Colonic mucosa (tissue), 4 donors: ENCODE measurements around the gene BIK. TPM values are rescaled to one million over a fixed set of nuclear protein-coding genes. Genes with fewer than 3 reads are reported as not detected.

Source experiments
- DNase-seq: peaks from one replicate; pipeline ENCODE4 v3.0.0-alpha.2; 2020
- H3K27ac ChIP-seq: fragments of 200-600 bp; one replicate; pipeline ENCODE4 v1.8.0; 2021
- H3K27me3 ChIP-seq: fragments of 200-600 bp; one replicate; pipeline ENCODE4 v1.8.0; 2021
- H3K36me3 ChIP-seq: fragments of 200-600 bp; one replicate; pipeline ENCODE4 v1.8.0; 2021
- H3K4me1 ChIP-seq: fragments of 200-600 bp; one replicate; pipeline ENCODE4 v1.8.0; 2021; ENCODE audit warnings: mild to moderate bottlenecking
- H3K4me3 ChIP-seq: fragments of 200-600 bp; one replicate; pipeline ENCODE4 v1.8.0; 2021
- H3K9ac ChIP-seq, 2 donors: one replicate each; pipeline ENCODE4 v1.7.0; 2013; ENCODE audit warnings: control low read depth in 2 of 2, low read depth in 2 of 2, low read length in 2 of 2
- H3K9me3 ChIP-seq: fragments of 200-600 bp; one replicate; pipeline ENCODE4 v1.8.0; 2021
- CTCF ChIP-seq: fragments of 200-600 bp; IDR thresholded peaks from one replicate; pipeline ENCODE4 v1.8.0; 2022; ENCODE audit warnings: antibody characterized with exemption, mild to moderate bottlenecking
- intact Hi-C: fragments of 100-400 bp; cut with DNase I; formaldehyde crosslinking; loops from one replicate; pipeline ENCODE4 v1.14.1; 2022
- total RNA-seq, 2 donors: library from RNA; stranded (reverse); fragmentation: NEBNext Ultra II Directional in 1 of 2; extraction: Animal tissue kit (Norgen Biotek cat#: 25700) in 1 of 2; gene quantifications; one replicate each; pipeline ENCODE4 v1.2.1, GENCODE V29; 2021
- donor health status: healthy.
- donor health status: DM: no; HTN: no; CAD: no.
- donor health status: DM: no; HTN: no; CAD: no.

BIK gene
- total RNA-seq, 2 donors from 2014 or later: 29.5 to 31.4 TPM

GRCh38 chr22:43133401-43133800 lies 22.9 kb downstream of the BIK start:
- intact Hi-C loops: no loop called here
- no peak overlapping the region for H3K9ac ChIP-seq
- no peak for DNase-seq
- no peaks in the 10 kb centered on the region for H3K9me3 ChIP-seq
- TF ChIP-seq CTCF: no peak
- peaks cover 3% of the 10 kb centered on the region for H3K36me3 ChIP-seq
- H3K4me3 ChIP-seq: no peak overlapping the region
- peaks cover 10% of the 10 kb centered on the region for H3K4me1 ChIP-seq
- H3K27me3 ChIP-seq: no peaks in the 10 kb centered on the region
- H3K27ac ChIP-seq: no peak overlapping the region

GRCh38 chr22:43134553-43134952 lies 24.0 kb downstream of the BIK start:
- no peak overlapping the region for H3K4me3 ChIP-seq
- H3K9me3 ChIP-seq: no peaks in the 10 kb centered on the region
- H3K27me3 ChIP-seq: no peaks in the 10 kb centered on the region
- H3K4me1 ChIP-seq: peaks cover 3% of the 10 kb centered on the region
- DNase-seq: no peak
- no peak overlapping the region for H3K27ac ChIP-seq
- peaks cover 3% of the 10 kb centered on the region for H3K36me3 ChIP-seq
- intact Hi-C loops: no loop called here
- TF ChIP-seq CTCF: no peak
- no peak overlapping the region for H3K9ac ChIP-seq

- Histone ChIP-seq H3K27me3 (no peaks in the 10 kb centered on the region), H3K4me3 (no peak overlapping the region), H3K27ac (no peak overlapping the region), H3K4me1 (no peaks in the 10 kb centered on the region), H3K9me3 (no peaks in the 10 kb centered on the region), H3K9ac (no peak overlapping the region), H3K36me3 (peaks cover 3% of the 10 kb centered on the region)
- intact Hi-C loops: no loop called here
- TF ChIP-seq CTCF: no peak
- DNase-seq: no peak
Measured at GRCh38 chr22:43135565-43135964, 25.0 kb downstream of the BIK start.

GRCh38 chr22:43136255-43136654 lies 25.7 kb downstream of the BIK start:
- intact Hi-C loops: no loop called here
- no peak overlapping the region for H3K4me3 ChIP-seq
- TF ChIP-seq CTCF: peak; percentile 65
- H3K27ac ChIP-seq: no peak overlapping the region
- H3K9me3 ChIP-seq: no peaks in the 10 kb centered on the region
- DNase-seq: no peak
- H3K27me3 ChIP-seq: no peaks in the 10 kb centered on the region
- no peaks in the 10 kb centered on the region for H3K4me1 ChIP-seq
- H3K36me3 ChIP-seq: peaks cover 3% of the 10 kb centered on the region
- no peak overlapping the region for H3K9ac ChIP-seq

- intact Hi-C loops: no loop called here
- Histone ChIP-seq H3K27ac (no peak overlapping the region), H3K9ac (no peak overlapping the region), H3K27me3 (no peaks in the 10 kb centered on the region), H3K4me3 (no peak overlapping the region), H3K4me1 (peaks cover 2% of the 10 kb centered on the region), H3K9me3 (no peaks in the 10 kb centered on the region), H3K36me3 (peaks cover 3% of the 10 kb centered on the region)
- DNase-seq: no peak
- no peak for TF ChIP-seq CTCF
Measured at GRCh38 chr22:43136801-43137200, 26.3 kb downstream of the BIK start.
